SU-DHL-6 (cell line): Measurements from ENCODE around the gene APOBEC4.

Experiments
- CTCF ChIP-seq: fragments of 200-600 bp; sonication (generic); IDR thresholded peaks from one replicate; pipeline ENCODE4 v1.5.1; 2017; ENCODE audit warnings: antibody characterized with exemption, mild to moderate bottlenecking, low read length, moderate library complexity; ENCODE audit not compliant: insufficient read depth, poor library complexity, severe bottlenecking
- EZH2phosphoT487 ChIP-seq: fragments of 200-600 bp; sonication (generic), shearing (Covaris generic); conservative IDR thresholded peaks from 2 replicates; pipeline ENCODE4 v1.6.1; 2018; ENCODE audit warnings: mild to moderate bottlenecking, antibody characterized with exemption, low read length, moderate library complexity, mixed read lengths

- TF ChIP-seq CTCF, result no peak
- no peak for TF ChIP-seq EZH2phosphoT487
Measured at GRCh38 chr1:183652107-183652506, 1.0 kb downstream of the APOBEC4 start.
